OCI-LY3 (cell line): ENCODE measurements around the gene L2HGDH.

Source experiments
- H2AFZ ChIP-seq: fragments of 200-600, 300-600 bp; shearing (Covaris generic); 2 replicates; pipeline ENCODE4 v1.6.0; 2014; ENCODE audit warnings: antibody characterized with exemption, low read depth, low read length
- H3K27ac ChIP-seq: fragments of 200-600, 300-600 bp; sonication (generic); 2 replicates; pipeline ENCODE4 v1.5.1; 2014; ENCODE audit warnings: mild to moderate bottlenecking, low read length, moderate library complexity, mixed read lengths
- H3K27me3 ChIP-seq: fragments of 200-600, 300-600 bp; sonication (generic); 2 replicates; pipeline ENCODE4 v1.6.1; 2014; ENCODE audit warnings: low read depth, low read length, mixed read lengths
- H3K36me3 ChIP-seq: fragments of 200-600, 300-600 bp; sonication (generic); replicated peaks from 2 replicates; pipeline ENCODE3; 2014; ENCODE audit warnings: low read depth, low read length, mixed read lengths
- H3K4me1 ChIP-seq: fragments of 300-600, 200-600 bp; sonication (generic); 2 replicates; pipeline ENCODE4 v1.6.1; 2014; ENCODE audit warnings: low read length, mixed read lengths
- H3K4me2 ChIP-seq: fragments of 200-600, 300-600 bp; sonication (generic); 2 replicates; pipeline ENCODE4 v1.6.1; 2014; ENCODE audit warnings: low read length, mixed read lengths
- H3K4me3 ChIP-seq: fragments of 300-600, 200-600 bp; sonication (generic); 2 replicates; pipeline ENCODE4 v1.5.1; 2014; ENCODE audit warnings: antibody characterized with exemption, mild to moderate bottlenecking, low read length, moderate library complexity
- H3K79me2 ChIP-seq: fragments of 300-600, 200-600 bp; shearing (Covaris generic); 2 replicates; pipeline ENCODE4 v1.6.1; 2014; ENCODE audit warnings: mild to moderate bottlenecking, low read length, mixed read lengths
- H3K9ac ChIP-seq: fragments of 300-600, 200-600 bp; shearing (Covaris generic); 2 replicates; pipeline ENCODE4 v1.6.0; 2014; ENCODE audit warnings: mild to moderate bottlenecking, low read length, moderate library complexity
- H3K9me3 ChIP-seq: fragments of 200-600, 300-600 bp; shearing (Covaris generic); 2 replicates; pipeline ENCODE4 v1.6.1; 2014; ENCODE audit warnings: low read length, mixed read lengths; ENCODE audit not compliant: insufficient read depth
- H4K20me1 ChIP-seq: fragments of 200-600, 300-600 bp; sonication (generic); 2 replicates; pipeline ENCODE4 v1.6.1; 2016; ENCODE audit warnings: low read length, mixed read lengths; ENCODE audit not compliant: insufficient read depth
- CTCF ChIP-seq: fragments of 200-600, 300-600 bp; sonication (generic); IDR thresholded peaks from 2 replicates; pipeline ENCODE4 v1.5.1; 2014; ENCODE audit warnings: antibody characterized with exemption, low read length, low read depth
- EZH2phosphoT487 ChIP-seq: fragments of 200-600 bp; shearing (Covaris generic); IDR thresholded peaks from 2 replicates; pipeline ENCODE4 v1.6.1; 2018; ENCODE audit warnings: antibody characterized with exemption, mixed run types, low read depth

Gene L2HGDH

GRCh38 chr14:50347521-50347920, 35.5 kb upstream of the L2HGDH start:
- Histone ChIP-seq H3K9me3 (no peaks in the 10 kb centered on the region), H3K36me3 (no peaks in the 10 kb centered on the region), H3K4me3 (no peak overlapping the region), H3K4me2 (no peak overlapping the region), H4K20me1 (no peaks in the 10 kb centered on the region), H3K79me2 (no peaks in the 10 kb centered on the region), H2AFZ (no peak overlapping the region), H3K27ac (no peak overlapping the region), H3K9ac (no peak overlapping the region), H3K4me1 (peaks cover 23% of the 10 kb centered on the region), H3K27me3 (no peaks in the 10 kb centered on the region)
- no peak for TF ChIP-seq CTCF

- H3K4me3 ChIP-seq, result no peak overlapping the region
- no peak overlapping the region for H3K27ac ChIP-seq
- H3K79me2 ChIP-seq, result no peaks in the 10 kb centered on the region
- H2AFZ ChIP-seq, result no peak overlapping the region
- H3K4me1 ChIP-seq, result peaks cover 28% of the 10 kb centered on the region
- H3K36me3 ChIP-seq, result no peaks in the 10 kb centered on the region
- no peak overlapping the region for H3K9ac ChIP-seq
- no peaks in the 10 kb centered on the region for H3K9me3 ChIP-seq
- H3K4me2 ChIP-seq, result no peak overlapping the region
- no peaks in the 10 kb centered on the region for H4K20me1 ChIP-seq
- no peaks in the 10 kb centered on the region for H3K27me3 ChIP-seq
- no peak for TF ChIP-seq EZH2phosphoT487
- no peak for TF ChIP-seq CTCF
Measured at GRCh38 chr14:50345846-50346422, 33.9 kb upstream of the L2HGDH start.

DNA sequence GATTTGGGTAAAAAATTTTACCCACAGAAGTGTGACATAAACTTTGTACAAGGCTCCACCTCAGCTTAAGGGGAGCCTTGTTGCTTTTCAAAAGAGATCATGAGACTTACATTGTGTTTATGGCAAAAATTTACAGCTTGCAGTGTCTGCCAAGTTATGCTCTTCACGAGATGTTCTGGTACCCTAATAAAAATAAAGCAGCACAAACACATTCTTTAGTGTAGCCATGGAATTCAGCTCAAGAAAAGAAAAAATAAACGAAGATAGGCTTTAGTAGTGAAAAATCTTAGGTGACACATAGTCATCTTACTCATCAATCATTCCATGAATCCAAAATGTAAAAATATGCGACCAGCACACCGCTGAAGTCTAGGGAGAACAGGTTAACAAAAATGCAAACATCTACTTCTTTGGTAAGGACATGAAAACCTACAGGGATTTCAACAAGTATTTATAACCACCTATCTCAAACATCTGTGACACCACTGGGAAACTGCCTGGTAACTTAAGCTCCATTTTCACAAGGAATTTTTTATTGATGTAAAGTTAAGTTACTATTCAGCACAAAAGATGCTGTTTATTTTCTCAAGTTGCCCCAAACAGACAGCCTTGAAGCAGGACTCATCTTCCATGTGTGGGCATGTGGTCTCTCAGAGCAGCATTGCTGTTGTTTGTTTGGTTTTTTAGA, 33.0 kb upstream of the L2HGDH start:
- no peaks in the 10 kb centered on the region for H3K27me3 ChIP-seq
- TF ChIP-seq EZH2phosphoT487, result no peak
- TF ChIP-seq CTCF, result no peak
- H3K9me3 ChIP-seq, result no peaks in the 10 kb centered on the region
- no peaks in the 10 kb centered on the region for H3K79me2 ChIP-seq
- no peak overlapping the region for H3K4me2 ChIP-seq
- no peak overlapping the region for H3K27ac ChIP-seq
- peaks cover 28% of the 10 kb centered on the region for H3K4me1 ChIP-seq
- no peak overlapping the region for H3K4me3 ChIP-seq
- H3K36me3 ChIP-seq, result no peaks in the 10 kb centered on the region
- H2AFZ ChIP-seq, result no peak overlapping the region
- H3K9ac ChIP-seq, result no peak overlapping the region
- no peaks in the 10 kb centered on the region for H4K20me1 ChIP-seq

DNA sequence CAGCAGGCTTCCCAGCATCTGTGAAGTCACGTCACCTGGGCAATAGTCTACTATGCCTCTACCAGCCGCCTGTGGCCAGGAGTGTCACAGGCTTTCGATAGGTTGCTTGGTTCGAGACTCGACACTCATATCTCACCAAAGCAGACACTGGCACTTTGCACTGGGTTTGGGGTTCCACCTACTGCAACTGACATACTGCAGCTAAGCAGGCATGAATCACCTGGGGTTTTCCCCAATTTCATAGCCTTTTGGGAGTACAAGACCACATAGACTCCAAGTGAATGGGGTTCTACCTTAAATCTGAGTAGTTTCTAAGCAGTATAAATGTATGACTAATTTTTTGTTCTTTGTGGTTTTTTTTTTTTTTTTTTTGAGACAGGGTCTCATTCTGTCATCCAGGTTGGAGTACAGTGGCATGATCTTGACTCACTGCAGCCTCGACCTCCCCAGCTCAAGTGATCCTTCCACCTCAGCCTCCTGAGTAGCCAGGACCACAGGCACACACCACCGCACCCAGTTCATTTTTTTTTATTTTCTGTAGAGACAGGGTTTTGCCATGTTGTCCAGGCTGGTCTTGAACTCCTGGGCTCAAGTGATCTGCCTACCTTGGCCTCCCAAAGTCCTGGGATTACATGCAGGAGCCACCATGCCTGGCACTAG, 32.2 kb upstream of the L2HGDH start:
- no peaks in the 10 kb centered on the region for H3K79me2 ChIP-seq
- H4K20me1 ChIP-seq, result no peaks in the 10 kb centered on the region
- no peak overlapping the region for H2AFZ ChIP-seq
- peaks cover 28% of the 10 kb centered on the region for H3K4me1 ChIP-seq
- no peaks in the 10 kb centered on the region for H3K36me3 ChIP-seq
- peak overlapping the region; percentile 85 for H3K4me2 ChIP-seq
- H3K9me3 ChIP-seq, result no peaks in the 10 kb centered on the region
- H3K27me3 ChIP-seq, result no peaks in the 10 kb centered on the region
- peak overlapping the region; percentile 28 for H3K4me3 ChIP-seq
- no peak for TF ChIP-seq EZH2phosphoT487
- no peak for TF ChIP-seq CTCF
- H3K9ac ChIP-seq, result no peak overlapping the region
- H3K27ac ChIP-seq, result no peak overlapping the region
